Measurements from ENCODE around the gene CEP135.
"Not testable (repeated sequence)": the region's sequence is repeated elsewhere in the genome, so short reads cannot be mapped to it uniquely, and the experiment has no call there.

CEP135 gene

DNA sequence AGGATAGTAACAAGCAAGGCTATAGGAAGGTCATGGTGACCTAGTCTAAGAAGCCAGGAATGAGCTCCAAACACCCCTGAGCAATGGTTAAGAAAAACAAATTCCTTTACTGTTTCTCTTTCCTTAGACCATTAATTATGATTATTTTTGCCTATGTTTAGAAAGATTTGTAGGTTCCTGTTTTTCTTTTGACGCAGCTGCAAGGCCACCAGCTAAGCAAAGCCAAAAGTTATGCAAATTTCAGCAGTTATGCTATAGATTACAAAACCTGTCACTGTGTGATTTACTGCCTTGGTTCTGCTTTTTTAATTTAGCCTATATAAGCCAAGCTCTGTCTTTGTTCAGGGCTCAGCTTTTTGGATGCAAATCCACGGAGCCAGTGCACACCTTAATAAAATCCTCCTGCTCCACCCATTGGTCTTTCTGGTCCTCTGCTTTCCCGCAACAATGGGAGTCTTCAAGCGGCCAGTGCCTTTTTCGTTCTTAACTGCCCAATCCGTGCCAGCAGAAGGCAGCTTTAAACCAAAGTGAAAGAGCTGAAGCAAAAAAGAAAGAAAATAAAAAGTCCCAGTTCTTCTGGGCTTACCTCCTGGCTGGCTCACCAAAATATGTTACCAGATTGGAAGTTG is 1.4 kb upstream of the CEP135 start:
- H3K4me1 ChIP-seq (ENCODE audit: control insufficient read depth, insufficient read depth, low read length) = peaks cover 8% of the 10 kb centered on the region
- no peaks in the 10 kb centered on the region for H3K27me3 ChIP-seq (ENCODE audit: control insufficient read depth, insufficient read depth, low read length)
- H3K36me3 ChIP-seq (ENCODE audit: control insufficient read depth, insufficient read depth, low read length) = no peaks in the 10 kb centered on the region
- no peak overlapping the region for H3K4me3 ChIP-seq (ENCODE audit: low read length)
- H3K9me3 ChIP-seq (ENCODE audit: control insufficient read depth, low read length) = no peaks in the 10 kb centered on the region
- peak overlapping the region; percentile 41 for H3K9ac ChIP-seq (ENCODE audit: low read length)

DNA sequence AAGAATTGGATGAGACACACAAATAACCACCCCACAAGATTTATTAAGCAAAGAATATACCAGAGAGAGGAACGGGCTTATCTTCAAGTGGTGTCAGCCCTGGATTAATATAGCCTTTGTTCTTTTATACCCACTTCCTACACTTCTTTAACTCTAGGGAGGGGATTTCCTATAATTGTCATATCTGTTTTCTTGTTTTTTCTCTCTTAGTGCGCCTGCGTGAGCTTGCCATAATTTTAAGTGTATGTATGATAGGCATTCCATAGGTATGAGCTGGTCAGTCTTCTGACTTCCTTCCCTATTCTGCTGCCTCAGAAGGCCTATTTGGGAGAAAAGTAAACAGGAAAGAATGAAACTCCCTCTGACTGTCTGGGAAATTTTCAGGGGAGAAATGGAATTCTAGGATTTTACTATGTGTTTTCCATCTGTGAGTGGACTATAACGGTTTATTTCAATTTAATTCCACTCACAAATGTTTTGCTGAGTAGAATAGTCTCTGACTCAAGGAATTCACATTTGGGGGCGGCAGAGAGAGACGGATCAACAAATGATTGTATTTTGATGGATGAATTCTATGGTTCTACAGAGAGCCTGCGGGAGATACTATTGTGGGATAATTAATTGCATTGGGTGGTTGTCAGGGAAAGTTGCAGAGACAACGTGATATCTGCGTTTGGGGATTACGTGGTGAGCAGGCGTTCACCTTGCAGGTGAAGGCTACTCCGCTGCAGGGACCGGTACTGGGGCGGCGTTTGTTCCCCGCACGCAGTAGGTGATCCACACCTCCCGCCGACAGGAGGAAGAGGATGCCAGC is 626 bp upstream of the CEP135 start:
- Histone ChIP-seq H3K36me3 (ENCODE audit: control insufficient read depth, insufficient read depth, low read length) (no peaks in the 10 kb centered on the region), H3K4me3 (ENCODE audit: low read length) (peak overlapping the region; percentile 48), H3K27me3 (ENCODE audit: control insufficient read depth, insufficient read depth, low read length) (no peaks in the 10 kb centered on the region), H3K9me3 (ENCODE audit: control insufficient read depth, low read length) (no peaks in the 10 kb centered on the region), H3K9ac (ENCODE audit: low read length) (peak overlapping the region; percentile 67), H3K4me1 (ENCODE audit: control insufficient read depth, insufficient read depth, low read length) (peaks cover 8% of the 10 kb centered on the region)

DNA sequence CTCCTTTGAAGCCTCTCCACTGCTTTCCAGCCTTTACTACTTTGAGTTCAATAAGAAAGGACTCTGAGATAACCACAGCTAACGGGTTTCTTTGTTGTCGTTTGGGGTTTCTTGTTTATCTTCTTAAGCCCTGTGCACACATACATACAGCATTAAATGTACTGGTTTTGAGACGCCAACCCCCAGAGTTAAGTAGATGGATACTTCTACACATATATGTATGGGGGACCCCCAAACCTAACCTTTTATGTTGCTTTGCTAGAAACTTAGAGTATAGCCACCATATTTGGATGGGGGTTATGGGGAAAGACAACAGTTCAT is 697 bp downstream of the CEP135 start:
- peaks cover 8% of the 10 kb centered on the region for H3K4me1 ChIP-seq (ENCODE audit: control insufficient read depth, insufficient read depth, low read length)
- H3K9me3 ChIP-seq (ENCODE audit: control insufficient read depth, low read length) = no peaks in the 10 kb centered on the region
- H3K9ac ChIP-seq (ENCODE audit: low read length) = peak overlapping the region; percentile 67
- no peaks in the 10 kb centered on the region for H3K36me3 ChIP-seq (ENCODE audit: control insufficient read depth, insufficient read depth, low read length)
- H3K4me3 ChIP-seq (ENCODE audit: low read length) = peak overlapping the region; percentile 48
- H3K27me3 ChIP-seq (ENCODE audit: control insufficient read depth, insufficient read depth, low read length) = no peaks in the 10 kb centered on the region

DNA sequence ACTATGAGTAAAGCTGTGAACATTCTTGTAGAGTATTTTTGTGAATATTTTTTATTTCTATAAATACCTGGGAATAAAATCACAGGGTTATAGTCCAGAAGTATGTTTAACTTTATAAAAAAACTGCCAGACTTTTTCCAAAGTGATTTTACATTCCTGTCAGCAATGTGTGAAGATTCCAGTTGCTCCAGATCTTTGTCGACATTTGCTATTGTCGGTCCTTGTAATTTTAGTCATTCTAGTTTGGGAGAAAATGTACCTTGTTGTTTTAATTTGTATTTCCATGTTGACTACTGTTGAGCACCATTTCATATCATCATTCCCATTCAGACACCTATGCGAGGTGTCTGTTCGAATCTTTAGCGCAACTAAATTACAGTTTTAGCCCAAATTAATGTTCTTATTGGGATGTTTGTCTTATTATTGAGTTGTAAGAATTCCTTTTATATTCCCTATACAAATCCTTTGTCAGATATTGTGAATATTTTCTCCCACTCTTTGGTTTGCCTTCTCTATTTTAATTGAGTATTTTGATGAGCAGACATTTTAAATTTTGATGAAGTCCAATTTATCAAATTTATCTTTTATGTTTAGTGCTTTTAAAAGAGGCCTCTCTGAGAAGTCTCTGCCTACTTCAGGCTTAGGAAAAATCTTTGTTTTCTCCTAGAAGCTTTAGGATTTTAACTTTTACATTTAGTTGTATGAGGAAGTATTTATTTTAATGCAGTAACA is 2.6 kb downstream of the CEP135 start:
- Histone ChIP-seq H3K9ac (ENCODE audit: low read length) (no peak overlapping the region), H3K36me3 (ENCODE audit: control insufficient read depth, insufficient read depth, low read length) (no peaks in the 10 kb centered on the region), H3K9me3 (ENCODE audit: control insufficient read depth, low read length) (no peaks in the 10 kb centered on the region), H3K27me3 (ENCODE audit: control insufficient read depth, insufficient read depth, low read length) (no peaks in the 10 kb centered on the region), H3K4me1 (ENCODE audit: control insufficient read depth, insufficient read depth, low read length) (peaks cover 8% of the 10 kb centered on the region), H3K4me3 (ENCODE audit: low read length) (no peak overlapping the region)

DNA sequence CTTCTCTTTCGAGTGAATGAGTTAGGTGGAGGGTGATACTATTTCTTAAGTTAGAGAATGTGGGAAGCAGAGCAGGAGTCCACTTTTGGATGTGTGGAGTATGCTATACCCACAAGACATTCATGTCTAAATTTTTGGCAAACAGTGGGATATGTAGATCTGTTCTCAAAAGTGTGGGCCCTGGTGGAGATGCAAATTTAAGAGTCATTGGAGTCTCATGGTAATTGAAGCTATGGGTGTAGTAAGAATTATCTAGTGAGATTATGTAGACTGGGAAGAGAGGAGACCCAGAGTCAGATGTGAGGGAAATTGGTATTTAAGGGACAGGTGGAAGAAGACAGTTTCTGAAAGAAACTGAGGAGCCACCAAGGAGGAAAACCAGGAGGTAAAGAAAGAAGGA is 7.0 kb downstream of the CEP135 start:
- Histone ChIP-seq H3K36me3 (ENCODE audit: control insufficient read depth, insufficient read depth, low read length) (no peaks in the 10 kb centered on the region), H3K4me3 (ENCODE audit: low read length) (no peak overlapping the region), H3K27me3 (ENCODE audit: control insufficient read depth, insufficient read depth, low read length) (no peaks in the 10 kb centered on the region), H3K4me1 (ENCODE audit: control insufficient read depth, insufficient read depth, low read length) (no peaks in the 10 kb centered on the region), H3K9me3 (ENCODE audit: control insufficient read depth, low read length) (no peaks in the 10 kb centered on the region), H3K9ac (ENCODE audit: low read length) (no peak overlapping the region)

DNA sequence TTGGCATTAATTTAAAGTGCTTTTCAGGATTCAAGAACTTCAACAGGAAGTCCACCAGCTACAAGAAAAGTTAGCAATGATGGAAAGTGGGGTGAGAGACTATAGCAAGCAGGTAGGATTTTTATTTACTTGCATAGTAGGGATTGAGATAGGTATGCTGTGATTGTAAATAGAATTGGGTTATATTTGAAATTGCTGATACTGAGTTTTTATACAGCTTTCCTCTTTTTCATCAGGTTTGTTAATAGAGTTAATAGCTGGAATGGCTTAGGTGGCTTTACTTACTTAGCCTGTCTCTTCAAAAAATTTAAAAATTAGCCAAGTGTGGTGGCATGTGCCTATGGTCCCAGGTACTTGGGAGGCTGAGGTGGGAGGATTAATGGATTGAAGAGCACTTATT is 10.9 kb downstream of the CEP135 start:
- Histone ChIP-seq H3K9me3 (ENCODE audit: control insufficient read depth, low read length) (no peaks in the 10 kb centered on the region), H3K36me3 (ENCODE audit: control insufficient read depth, insufficient read depth, low read length) (no peaks in the 10 kb centered on the region), H3K4me3 (ENCODE audit: low read length) (no peak overlapping the region), H3K27me3 (ENCODE audit: control insufficient read depth, insufficient read depth, low read length) (no peaks in the 10 kb centered on the region), H3K4me1 (ENCODE audit: control insufficient read depth, insufficient read depth, low read length) (no peaks in the 10 kb centered on the region), H3K9ac (ENCODE audit: low read length) (no peak overlapping the region)

DNA sequence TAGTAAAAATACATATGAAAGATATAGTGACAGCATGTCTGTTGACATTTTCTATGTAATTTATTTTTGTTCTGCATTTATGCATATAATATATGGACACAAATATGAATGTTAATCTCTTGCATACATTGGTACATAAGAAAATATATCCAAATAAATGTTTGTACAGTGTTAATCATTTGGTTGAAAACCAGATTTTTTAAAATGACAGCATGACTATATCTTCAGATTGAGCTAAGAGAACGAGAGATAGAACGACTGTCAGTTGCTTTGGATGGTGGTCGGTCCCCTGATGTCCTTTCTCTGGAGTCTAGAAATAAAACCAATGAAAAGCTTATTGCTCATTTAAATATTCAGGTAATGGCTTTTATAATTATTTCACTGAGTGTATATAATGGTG is 15.3 kb downstream of the CEP135 start:
- no peaks in the 10 kb centered on the region for H3K4me1 ChIP-seq (ENCODE audit: control insufficient read depth, insufficient read depth, low read length)
- H3K9ac ChIP-seq (ENCODE audit: low read length) = no peak overlapping the region
- no peaks in the 10 kb centered on the region for H3K9me3 ChIP-seq (ENCODE audit: control insufficient read depth, low read length)
- no peak overlapping the region for H3K4me3 ChIP-seq (ENCODE audit: low read length)
- H3K36me3 ChIP-seq (ENCODE audit: control insufficient read depth, insufficient read depth, low read length) = no peaks in the 10 kb centered on the region
- no peaks in the 10 kb centered on the region for H3K27me3 ChIP-seq (ENCODE audit: control insufficient read depth, insufficient read depth, low read length)

DNA sequence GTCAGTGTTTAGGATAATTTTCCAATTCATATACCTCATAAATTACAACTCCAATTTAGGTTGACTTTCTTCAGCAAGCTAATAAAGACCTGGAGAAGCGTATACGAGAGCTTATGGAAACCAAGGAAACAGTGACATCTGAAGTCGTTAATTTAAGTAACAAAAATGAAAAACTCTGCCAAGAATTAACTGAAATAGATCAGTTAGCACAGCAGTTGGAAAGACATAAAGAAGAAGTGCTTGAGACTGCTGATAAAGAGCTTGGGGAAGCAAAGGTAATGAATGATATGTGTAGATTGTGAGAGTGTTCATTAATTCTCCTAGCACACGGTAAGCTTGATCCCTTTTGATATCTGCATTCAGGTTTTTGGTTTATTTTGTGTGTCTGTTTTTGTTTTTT is 16.8 kb downstream of the CEP135 start:
- Histone ChIP-seq H3K4me1 (ENCODE audit: control insufficient read depth, insufficient read depth, low read length) (no peaks in the 10 kb centered on the region), H3K36me3 (ENCODE audit: control insufficient read depth, insufficient read depth, low read length) (no peaks in the 10 kb centered on the region), H3K9ac (ENCODE audit: low read length) (no peak overlapping the region), H3K4me3 (ENCODE audit: low read length) (no peak overlapping the region), H3K27me3 (ENCODE audit: control insufficient read depth, insufficient read depth, low read length) (no peaks in the 10 kb centered on the region), H3K9me3 (ENCODE audit: control insufficient read depth, low read length) (no peaks in the 10 kb centered on the region)

DNA sequence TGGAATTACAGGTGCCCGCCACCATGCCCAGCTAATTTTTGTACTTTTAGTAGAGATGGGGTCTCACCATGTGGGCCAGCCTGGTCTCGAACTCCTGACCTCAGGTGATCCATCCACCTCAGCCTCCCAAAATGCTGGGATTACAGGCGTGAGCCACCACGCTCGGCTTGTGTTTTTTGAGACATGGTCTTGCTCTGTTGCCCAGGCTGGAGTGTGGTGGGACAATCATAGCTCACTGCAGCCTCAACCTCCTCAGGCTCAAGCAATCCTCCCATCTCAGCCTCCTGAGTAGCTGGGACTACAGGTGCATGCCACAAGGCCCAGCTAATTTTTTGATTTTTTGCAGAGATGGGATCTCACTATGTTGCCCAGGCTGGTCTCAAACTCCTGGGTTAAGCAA is 17.6 kb downstream of the CEP135 start:
- not testable (repeated sequence) for H3K4me3 ChIP-seq (ENCODE audit: low read length); H3K27me3 ChIP-seq (ENCODE audit: control insufficient read depth, insufficient read depth, low read length); H3K9ac ChIP-seq (ENCODE audit: low read length); H3K4me1 ChIP-seq (ENCODE audit: control insufficient read depth, insufficient read depth, low read length); H3K9me3 ChIP-seq (ENCODE audit: control insufficient read depth, low read length); H3K36me3 ChIP-seq (ENCODE audit: control insufficient read depth, insufficient read depth, low read length)

DNA sequence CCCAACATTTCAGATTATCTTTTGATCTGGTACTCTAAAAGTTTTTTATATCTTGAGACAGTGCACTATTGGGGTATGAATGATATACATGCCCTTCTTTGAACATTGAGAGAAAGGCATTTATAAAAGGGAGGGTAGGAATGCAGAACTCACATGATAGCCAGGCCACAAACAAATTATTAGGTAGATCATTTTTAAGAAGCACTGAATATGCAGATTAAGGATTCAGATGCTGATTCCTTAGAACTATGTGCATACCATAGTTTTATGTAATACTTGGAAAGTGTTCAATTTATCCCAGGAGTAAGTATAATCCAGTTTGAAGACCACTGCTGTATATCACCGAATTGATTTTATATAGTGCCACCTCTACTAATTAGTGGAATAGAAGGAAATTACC is 18.6 kb downstream of the CEP135 start:
- no peaks in the 10 kb centered on the region for H3K4me1 ChIP-seq (ENCODE audit: control insufficient read depth, insufficient read depth, low read length)
- H3K27me3 ChIP-seq (ENCODE audit: control insufficient read depth, insufficient read depth, low read length) = no peaks in the 10 kb centered on the region
- H3K9ac ChIP-seq (ENCODE audit: low read length) = no peak overlapping the region
- no peaks in the 10 kb centered on the region for H3K36me3 ChIP-seq (ENCODE audit: control insufficient read depth, insufficient read depth, low read length)
- H3K9me3 ChIP-seq (ENCODE audit: control insufficient read depth, low read length) = no peaks in the 10 kb centered on the region
- H3K4me3 ChIP-seq (ENCODE audit: low read length) = no peak overlapping the region

DNA sequence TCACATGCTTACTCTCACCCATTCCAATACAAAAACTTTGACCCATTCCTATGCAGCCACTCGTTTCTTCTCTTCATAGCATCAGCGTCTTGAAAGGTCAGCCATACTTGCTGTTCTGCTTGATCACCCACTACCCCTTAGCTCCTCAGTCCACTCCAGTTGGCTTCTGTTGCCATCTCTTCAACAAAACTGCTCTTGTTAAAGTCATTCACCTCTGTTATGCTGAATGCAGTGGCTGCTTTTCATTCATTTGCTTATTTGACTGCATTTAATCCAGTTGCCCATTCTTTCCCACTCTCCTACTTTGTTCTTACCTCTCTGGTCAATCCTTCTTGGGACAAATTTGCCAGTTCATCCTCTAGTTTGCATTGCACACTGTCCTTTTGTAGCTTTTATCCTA is 24.9 kb downstream of the CEP135 start:
- no peak overlapping the region for H3K4me3 ChIP-seq (ENCODE audit: low read length)
- H3K9me3 ChIP-seq (ENCODE audit: control insufficient read depth, low read length) = no peaks in the 10 kb centered on the region
- no peaks in the 10 kb centered on the region for H3K36me3 ChIP-seq (ENCODE audit: control insufficient read depth, insufficient read depth, low read length)
- H3K9ac ChIP-seq (ENCODE audit: low read length) = no peak overlapping the region
- H3K27me3 ChIP-seq (ENCODE audit: control insufficient read depth, insufficient read depth, low read length) = no peaks in the 10 kb centered on the region
- H3K4me1 ChIP-seq (ENCODE audit: control insufficient read depth, insufficient read depth, low read length) = no peaks in the 10 kb centered on the region

DNA sequence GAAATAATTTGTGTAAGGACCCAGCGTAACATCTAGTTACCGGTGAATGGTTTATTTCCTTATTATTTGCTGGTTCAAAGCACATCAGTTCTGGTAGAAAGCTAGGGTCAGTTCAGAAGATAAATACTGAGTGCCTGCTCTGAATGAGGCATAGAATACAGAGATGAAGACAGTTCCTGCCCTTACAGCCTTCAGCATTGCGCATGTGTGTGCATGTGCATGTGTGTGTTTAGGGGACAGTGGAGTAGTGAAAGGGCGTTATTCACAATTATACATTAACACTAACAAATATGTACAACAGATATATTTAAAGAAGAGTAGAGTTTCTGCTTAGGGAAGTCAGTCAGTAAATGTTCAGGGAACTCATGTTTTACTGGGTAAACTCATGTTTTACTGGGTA is 29.1 kb downstream of the CEP135 start:
- Histone ChIP-seq H3K4me3 (ENCODE audit: low read length) (no peak overlapping the region), H3K27me3 (ENCODE audit: control insufficient read depth, insufficient read depth, low read length) (no peaks in the 10 kb centered on the region), H3K4me1 (ENCODE audit: control insufficient read depth, insufficient read depth, low read length) (no peaks in the 10 kb centered on the region), H3K36me3 (ENCODE audit: control insufficient read depth, insufficient read depth, low read length) (no peaks in the 10 kb centered on the region), H3K9ac (ENCODE audit: low read length) (no peak overlapping the region), H3K9me3 (ENCODE audit: control insufficient read depth, low read length) (no peaks in the 10 kb centered on the region)
